ENCODE results near the gene HSPA9. TPM values are rescaled to one million over a fixed set of nuclear protein-coding genes. Genes with fewer than 3 reads are reported as not detected.

HSPA9 gene
- total and polyA plus RNA-seq, 7 donors = 75.1 to 244 (median 148) TPM

- WGBS, 2 donors = 86 to 87% methylated on average over 6 of the region's 6 CpGs
- Histone ChIP-seq H3K27me3 (no peaks in the 10 kb centered on the region), H3K27ac (no peak overlapping the region), H3K4me1 (peaks cover 0 to 27% (median 23%) of the 10 kb centered on the region in 4 donors), H3K36me3 (no peaks in the 10 kb centered on the region), H3K9me3 (no peaks in the 10 kb centered on the region), H3K4me3 (no peak overlapping the region)
- DNase-seq = peak; percentile 22
- TF ChIP-seq POLR2AphosphoS5 (IDR thresholded peaks at IDR 0.05) (no peak), EP300 (IDR thresholded peaks at IDR 0.05) (no peak), CTCF (IDR thresholded peaks at IDR 0.05) (no peak), POLR2A (IDR thresholded peaks at IDR 0.05) (no peak)
- intact Hi-C loops (cut with DNase I) = no loop called here
These were observed 31.3 kb upstream of the HSPA9 start for GRCh38 chr5:138606378-138607064.

GRCh38 chr5:138605254-138605972 lies 30.2 kb upstream of the HSPA9 start:
- Histone ChIP-seq H3K9me3 (no peaks in the 10 kb centered on the region), H3K27ac (no peak overlapping the region), H3K4me3 (no peak overlapping the region), H3K36me3 (no peaks in the 10 kb centered on the region), H3K27me3 (no peaks in the 10 kb centered on the region), H3K4me1 (peaks cover 0 to 16% (median 12%) of the 10 kb centered on the region in 4 donors)
- WGBS, 2 donors = 28 to 54% methylated on average over 2 of the region's 2 CpGs
- intact Hi-C loops (cut with DNase I) = no loop called here
- DNase-seq = peak; percentile 28
- TF ChIP-seq CTCF (IDR thresholded peaks at IDR 0.05) (no peak), POLR2AphosphoS5 (IDR thresholded peaks at IDR 0.05) (no peak), EP300 (IDR thresholded peaks at IDR 0.05) (no peak), POLR2A (IDR thresholded peaks at IDR 0.05) (no peak)

- TF ChIP-seq POLR2A (IDR thresholded peaks at IDR 0.05) (no peak), POLR2AphosphoS5 (IDR thresholded peaks at IDR 0.05) (no peak), EP300 (IDR thresholded peaks at IDR 0.05) (no peak), CTCF (IDR thresholded peaks at IDR 0.05) (no peak)
- H3K27ac ChIP-seq = no peak overlapping the region
- no peaks in the 10 kb centered on the region for H3K27me3 ChIP-seq
- H3K4me1 ChIP-seq = peaks cover 0 to 4% (median 1%) of the 10 kb centered on the region in 4 donors
- no peak for DNase-seq
- WGBS, 2 donors = 93% methylated on average over 10 of the region's 10 CpGs
- H3K4me3 ChIP-seq = no peak overlapping the region
- intact Hi-C loops (cut with DNase I) = no loop called here
- H3K9me3 ChIP-seq = no peaks in the 10 kb centered on the region
- no peaks in the 10 kb centered on the region for H3K36me3 ChIP-seq
These were observed 29.1 kb upstream of the HSPA9 start for GRCh38 chr5:138604176-138604785.

GRCh38 chr5:138603249-138603920 lies 28.2 kb upstream of the HSPA9 start:
- Histone ChIP-seq H3K36me3 (no peaks in the 10 kb centered on the region), H3K9me3 (no peaks in the 10 kb centered on the region), H3K27ac (no peak overlapping the region), H3K27me3 (no peaks in the 10 kb centered on the region), H3K4me1 (no peaks in the 10 kb centered on the region), H3K4me3 (no peak overlapping the region)
- DNase-seq = no peak
- WGBS, 2 donors = 64 to 73% methylated on average over 5 of the region's 5 CpGs
- TF ChIP-seq POLR2AphosphoS5 (IDR thresholded peaks at IDR 0.05) (no peak), EP300 (IDR thresholded peaks at IDR 0.05) (no peak), CTCF (IDR thresholded peaks at IDR 0.05) (no peak)
- intact Hi-C loops (cut with DNase I) = no loop called here

Measured in sigmoid colon (tissue), 7 donors.